CD4-positive, alpha-beta T cell treated with Interleukin-17A for 1 hour (primary cell): Measurements from ENCODE around the gene HS2ST1.
"Not testable (repeated sequence)": the region's sequence is repeated elsewhere in the genome, so short reads cannot be mapped to it uniquely, and the experiment has no call there.

Experiments used
- DNase-seq: peaks from one replicate; pipeline ENCODE4 v3.0.0-alpha.2; 2020

The HS2ST1 gene

GRCh38 chr1:86975993-86976550 is 61.6 kb downstream of the HS2ST1 start:
- no peak for DNase-seq

DNA sequence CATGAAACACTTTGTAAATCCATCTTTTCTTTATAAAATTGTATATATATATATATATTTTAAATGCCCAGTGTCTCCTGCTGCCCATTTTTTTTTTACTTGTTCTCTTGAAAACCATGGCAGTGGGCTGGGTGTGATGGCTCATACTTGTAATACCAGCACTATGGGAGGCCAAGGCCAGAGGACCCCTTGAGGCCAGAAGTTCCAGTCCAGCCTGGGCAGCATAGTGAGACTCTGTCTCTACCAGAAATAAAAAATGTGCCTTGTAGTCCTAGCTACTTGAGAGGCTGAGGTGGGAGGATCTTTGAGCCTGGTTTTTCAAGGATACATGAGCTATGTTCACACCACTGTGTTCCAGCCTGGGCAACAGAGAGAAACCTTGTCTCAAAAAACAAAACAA is 62.2 kb downstream of the HS2ST1 start:
- no peak for DNase-seq

DNA sequence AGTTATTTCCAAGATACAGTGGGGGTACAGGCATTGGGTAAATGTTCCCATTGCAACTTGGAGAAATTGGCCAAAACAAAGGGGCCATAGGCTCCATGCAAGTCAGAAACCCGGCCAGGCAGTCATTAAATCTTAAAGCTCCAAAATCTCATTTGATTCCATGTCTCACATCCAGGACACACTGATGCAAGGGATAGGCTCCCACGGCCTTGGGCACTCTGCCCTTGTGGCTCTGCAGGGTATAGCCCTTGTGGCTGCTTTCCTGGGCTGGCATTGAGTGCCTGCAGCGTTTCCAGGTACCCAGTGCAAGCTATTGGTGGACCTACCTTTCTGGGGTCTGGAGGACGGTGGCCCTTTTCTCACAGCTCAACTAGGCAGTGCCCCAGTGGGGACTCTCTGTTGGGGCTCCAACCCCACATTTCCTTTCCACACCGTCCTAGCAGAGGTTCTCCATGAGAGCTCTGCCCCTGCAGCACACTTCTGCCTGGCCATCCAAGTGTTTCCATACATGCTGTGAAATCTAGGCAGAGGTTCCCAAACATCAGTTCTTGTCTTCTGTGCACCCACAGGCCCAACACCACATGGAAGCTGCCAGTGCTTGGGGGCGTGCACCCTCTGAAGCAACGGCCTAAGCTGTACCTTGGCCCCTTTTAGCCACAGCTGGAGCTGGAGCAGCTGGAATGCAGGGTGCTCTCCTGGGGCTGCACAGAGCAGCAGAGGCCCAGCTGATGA is 67.2 kb downstream of the HS2ST1 start:
- DNase-seq: no peak

- not testable (repeated sequence) for DNase-seq
These were observed 69.2 kb downstream of the HS2ST1 start for GRCh38 chr1:86983677-86984076.

GRCh38 chr1:86987446-86987845 is 73.0 kb downstream of the HS2ST1 start:
- DNase-seq: no peak

DNA sequence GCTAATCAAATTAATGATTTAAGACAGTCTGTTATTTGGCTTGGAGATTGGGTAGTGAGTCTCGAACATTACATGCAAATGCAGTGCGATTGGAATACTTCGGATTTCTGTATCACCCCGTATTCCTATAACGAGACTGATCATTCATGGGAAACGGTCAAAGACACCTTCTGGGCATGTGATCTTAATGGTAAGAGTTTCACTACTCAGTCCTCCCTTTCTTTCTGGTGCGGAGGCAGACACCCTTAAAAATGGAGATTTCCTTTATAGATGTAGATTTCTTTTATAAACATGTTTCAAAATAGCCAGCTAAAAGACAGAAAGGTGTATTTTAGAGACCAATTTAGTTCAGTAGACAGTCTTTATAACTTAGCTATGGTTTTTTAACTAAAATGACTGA is 74.4 kb downstream of the HS2ST1 start:
- no peak for DNase-seq

DNA sequence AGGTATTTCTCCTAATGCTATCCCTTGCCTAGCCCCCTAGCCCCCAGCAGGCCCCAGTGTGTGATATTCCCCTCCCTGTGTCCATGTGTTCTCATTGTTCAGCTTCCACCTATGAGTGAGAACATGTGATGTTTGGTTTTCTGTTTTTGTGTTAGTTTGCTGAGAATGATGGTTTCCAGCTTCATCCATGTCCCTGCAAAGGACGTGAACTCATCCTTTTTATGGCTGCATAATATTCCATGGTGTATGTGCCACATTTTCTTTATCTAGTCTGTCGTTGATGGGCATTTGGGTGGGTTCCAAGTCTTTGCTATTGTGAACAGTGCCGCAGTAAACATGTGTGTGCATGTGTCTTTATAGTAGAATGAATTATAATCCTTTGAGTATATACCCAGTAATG is 75.3 kb downstream of the HS2ST1 start:
- not testable (repeated sequence) for DNase-seq

DNA sequence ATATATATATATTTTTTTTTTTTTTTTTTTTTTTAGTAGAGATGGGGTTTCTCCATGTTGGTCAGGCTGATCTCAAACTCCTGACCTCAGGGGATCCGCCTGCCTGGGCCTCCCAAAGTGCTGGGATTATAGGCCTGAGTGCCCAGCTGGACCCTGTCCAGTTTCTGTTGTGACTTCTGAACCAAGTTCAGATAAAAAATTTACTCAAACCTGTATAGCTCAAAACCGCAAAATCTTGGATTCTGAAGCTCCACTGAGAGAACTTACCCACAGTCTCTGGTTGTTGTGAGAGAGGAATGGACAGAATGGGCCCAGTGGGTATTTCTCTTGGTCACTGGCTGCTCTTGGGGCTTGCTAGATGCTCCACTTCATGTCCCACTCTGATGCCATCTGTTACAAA is 76.4 kb downstream of the HS2ST1 start:
- no peak for DNase-seq

- no peak for DNase-seq
These were observed 77.2 kb downstream of the HS2ST1 start for GRCh38 chr1:86991549-86992186.

- DNase-seq: no peak
These were observed 78.4 kb downstream of the HS2ST1 start for GRCh38 chr1:86992861-86993260.

DNA sequence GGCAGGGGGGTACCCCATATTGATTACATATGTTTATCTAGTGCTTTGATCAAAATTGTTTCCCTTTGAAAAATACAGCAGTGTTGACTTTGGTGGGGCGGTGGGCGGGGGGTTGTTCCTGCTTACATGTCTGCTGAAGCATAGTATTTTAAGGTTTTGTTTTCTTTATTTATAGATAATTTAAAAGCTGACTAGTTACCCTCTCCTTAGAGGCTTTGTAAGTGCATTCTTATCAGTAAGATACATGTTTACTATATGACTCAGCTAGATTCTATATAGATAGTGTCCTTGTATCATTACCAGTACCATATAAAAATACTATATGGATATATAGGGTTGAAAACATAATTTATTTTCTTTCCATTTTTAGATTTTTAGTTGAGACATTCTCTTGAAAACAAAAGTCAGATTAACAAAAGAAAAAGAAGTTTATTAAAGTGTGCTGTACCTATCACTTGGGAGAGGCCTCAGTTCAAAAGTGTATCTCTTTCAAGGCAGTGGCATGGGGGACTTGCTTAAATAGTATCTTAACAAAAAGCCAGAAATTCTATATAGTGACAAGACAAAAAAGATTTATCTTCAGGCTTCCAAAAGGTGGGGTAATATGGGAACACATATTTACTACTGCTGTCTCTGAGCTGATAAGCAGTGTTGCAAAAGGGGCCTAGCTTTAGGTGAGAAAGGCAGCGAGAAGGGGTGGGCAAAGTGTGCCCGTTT is 79.0 kb downstream of the HS2ST1 start:
- DNase-seq: no peak

GRCh38 chr1:86994061-86994460 is 79.6 kb downstream of the HS2ST1 start:
- DNase-seq: no peak

DNA sequence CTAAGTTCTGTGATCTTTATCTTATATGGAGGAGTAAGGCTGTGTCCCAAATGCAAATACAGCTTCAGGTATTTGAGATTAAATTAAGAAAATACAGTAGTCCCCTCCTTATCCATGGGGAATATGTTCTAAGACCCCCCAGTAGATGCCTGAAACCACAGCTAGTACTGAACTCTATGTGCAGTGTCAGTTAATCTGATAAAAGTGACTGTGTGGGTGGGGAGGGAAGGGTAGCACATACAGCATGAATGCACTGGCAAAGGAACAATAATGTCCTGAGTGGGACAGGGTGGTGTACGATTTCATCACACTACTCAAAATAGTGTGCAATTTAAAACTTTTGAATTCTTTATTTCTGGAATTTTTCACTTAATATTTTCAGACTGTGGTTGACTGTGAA is 83.1 kb downstream of the HS2ST1 start:
- DNase-seq: no peak

DNA sequence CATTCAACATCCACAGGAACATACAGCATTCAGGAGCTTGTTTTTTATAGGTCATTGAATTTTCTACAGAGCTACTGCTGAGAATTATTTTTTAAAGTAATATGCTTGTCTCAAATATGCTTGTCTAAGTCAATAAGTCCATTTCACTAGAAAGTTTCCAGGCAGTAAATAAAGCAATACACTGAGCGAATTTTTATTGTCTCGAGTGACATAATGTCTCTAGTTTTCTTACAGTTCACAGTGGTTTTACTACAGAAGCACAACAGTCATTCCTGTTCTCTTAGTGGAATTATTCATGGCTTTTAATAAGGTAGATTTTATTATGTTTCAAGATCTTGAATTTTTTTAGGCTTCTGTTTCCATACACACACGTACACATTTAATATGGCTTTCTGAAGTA is 83.8 kb downstream of the HS2ST1 start:
- DNase-seq: no peak

DNA sequence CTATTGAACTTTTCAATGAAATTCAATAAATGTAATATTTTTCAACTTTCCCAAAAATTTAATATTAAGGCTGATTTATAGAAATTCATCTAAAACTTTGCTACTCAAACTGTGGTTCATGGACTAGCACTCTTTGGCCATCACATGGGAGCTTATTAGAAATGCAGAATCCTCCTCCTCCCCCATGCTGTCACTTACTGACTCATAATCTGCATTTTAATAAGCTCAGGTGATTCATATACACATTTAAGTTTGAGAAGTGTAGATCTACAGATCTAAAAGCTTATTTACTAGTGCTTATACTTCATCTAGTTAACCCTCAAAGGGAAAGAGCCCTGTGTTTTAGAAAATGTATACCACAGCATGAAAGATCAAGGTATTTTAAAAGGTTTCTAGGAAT is 84.3 kb downstream of the HS2ST1 start:
- DNase-seq: no peak

GRCh38 chr1:87000460-87000859 is 86.0 kb downstream of the HS2ST1 start:
- DNase-seq: no peak

DNA sequence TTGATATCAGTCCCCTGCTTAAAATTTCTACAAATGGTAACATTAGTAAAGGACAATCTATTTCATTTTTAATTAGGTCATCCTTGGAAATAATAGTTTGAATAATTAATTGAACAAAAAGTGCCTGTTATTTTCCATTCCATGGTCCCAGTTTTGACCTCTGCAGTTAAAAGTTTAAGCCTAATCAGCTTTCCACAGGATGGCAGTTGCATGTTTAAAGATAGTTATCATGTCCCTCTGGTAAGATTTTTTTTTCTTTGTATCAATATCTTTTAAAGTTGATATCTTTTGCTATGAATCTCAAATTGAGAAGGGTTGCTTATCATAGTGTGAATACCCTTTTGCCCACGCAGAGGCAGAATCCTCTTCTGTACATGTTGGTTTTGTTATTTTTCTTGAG is 90.4 kb downstream of the HS2ST1 start:
- no peak for DNase-seq

DNA sequence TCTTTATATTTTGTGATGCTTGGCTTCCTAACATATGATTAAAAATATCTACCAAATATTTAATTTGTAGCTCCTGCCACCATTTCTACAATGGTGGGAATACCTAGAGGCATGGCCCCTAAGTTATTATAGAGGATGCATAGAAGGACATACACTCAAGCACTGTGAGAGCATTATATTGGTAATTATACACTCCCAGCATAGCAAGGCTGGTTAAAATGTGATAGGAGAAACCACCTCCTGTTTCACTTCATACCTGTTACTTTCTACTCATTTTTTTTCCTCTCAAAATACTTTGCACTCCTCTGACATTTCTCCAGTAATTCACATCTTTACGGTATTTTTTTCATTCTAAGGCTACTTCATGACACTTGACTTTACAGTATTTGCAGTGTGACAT is 92.9 kb downstream of the HS2ST1 start:
- DNase-seq: no peak

DNA sequence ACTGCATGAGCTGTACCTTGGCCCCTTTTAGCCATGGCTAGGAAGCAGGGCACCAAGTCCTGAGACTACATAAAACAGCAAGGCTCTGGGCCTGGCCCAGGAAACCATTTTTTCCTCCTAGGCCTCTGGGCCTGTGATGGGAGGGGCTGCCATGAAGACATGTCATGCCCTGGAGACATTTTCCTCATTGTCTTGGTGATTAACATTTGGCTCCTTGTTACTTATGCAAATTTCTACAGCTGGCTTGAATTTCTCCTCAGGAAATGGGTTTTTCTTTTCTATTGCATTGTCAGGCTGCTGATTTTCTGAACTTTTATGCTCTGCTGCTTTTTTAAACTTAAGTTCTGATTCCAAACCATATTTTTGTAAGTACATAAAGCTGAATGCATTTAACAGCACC is 99.0 kb downstream of the HS2ST1 start:
- DNase-seq: not testable (repeated sequence)

- no peak for DNase-seq
These were observed 103.7 kb downstream of the HS2ST1 start for GRCh38 chr1:87017998-87018672.

DNA sequence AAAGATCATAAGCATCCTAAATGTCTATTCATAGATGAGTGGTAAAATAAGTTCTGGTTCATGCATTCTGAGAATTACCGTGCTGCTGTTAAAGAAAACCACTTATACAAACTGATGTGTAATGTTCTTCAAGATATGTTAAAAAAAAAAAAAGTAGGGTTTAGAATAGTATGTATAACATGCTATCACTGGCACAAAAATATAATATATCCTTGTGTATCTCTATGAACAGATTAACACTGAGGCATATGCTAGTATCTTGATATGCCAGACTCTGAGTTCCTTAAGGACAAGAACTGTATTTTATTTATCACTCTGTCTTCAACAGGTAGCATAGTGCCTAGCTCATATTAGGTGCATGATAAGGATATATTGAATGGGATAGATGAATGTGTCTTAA is 108.9 kb downstream of the HS2ST1 start:
- no peak for DNase-seq

- no peak for DNase-seq
These were observed 110.6 kb downstream of the HS2ST1 start for GRCh38 chr1:87024936-87025540.

- DNase-seq: not testable (repeated sequence)
These were observed 113.1 kb downstream of the HS2ST1 start for GRCh38 chr1:87027561-87027960.
